ENCODE measurements around the gene TMEM255A.

The TMEM255A gene

DNA sequence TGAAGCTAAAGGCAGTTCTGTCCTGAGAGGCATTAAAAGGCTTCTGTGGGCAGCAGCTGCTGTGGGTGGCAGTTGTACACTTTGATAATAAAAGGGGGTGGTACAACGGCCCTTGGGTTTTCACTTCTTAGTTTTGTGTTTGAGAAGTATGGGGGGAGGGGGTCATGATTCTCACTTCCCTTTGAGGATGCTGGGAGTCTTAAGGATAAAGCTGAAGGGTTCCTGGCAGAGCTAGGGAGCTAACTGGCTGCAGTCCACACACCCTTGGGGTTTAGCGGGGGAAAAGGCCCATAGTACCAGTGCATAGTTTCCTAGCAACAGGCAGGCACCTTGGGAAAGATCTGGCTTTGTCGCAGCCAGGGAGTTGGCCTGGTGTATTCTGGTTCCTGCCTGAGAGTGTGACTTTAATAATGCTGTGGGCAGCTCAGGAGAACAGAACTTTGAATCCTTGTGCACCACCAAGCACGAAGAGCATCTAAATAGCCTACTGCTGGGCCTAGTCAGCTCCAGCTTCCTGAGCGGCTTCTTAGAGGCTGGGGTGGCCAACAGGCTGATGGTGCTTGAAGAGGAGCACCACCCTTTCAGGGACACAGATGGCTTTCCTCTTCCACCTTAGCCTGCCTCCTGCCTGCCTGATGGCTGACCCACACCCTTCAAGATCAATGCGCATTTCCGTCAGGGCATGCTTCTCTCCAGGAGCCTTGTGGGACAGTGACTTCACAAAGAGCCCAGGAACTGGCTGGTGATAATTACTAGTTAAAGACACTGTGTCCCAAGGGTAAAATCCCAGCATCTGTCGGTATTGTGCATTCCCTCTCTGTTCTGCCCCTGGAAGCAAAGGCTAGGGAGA, 48.2 kb downstream of the TMEM255A start:
- DNase-seq, result peak; percentile 18 to 66

- no peak for DNase-seq
Measured at GRCh38 chrX:120260369-120260768, 50.9 kb downstream of the TMEM255A start.

DNA sequence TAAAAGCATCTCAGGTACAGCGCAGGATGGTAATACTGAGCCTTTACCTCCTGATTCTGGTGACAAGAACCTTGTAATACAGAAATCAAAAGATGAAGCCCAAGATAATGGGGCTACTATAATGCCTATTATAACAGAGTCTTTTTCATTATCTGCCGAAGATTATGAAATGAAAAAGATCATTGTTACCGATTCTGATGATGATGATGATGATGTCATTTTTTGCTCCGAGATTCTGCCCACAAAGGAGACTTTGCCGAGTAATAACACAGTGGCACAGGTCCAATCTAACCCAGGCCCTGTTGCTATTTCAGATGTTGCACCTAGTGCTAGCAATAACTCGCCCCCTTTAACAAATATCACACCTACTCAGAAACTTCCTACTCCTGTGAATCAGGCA, 57.5 kb downstream of the TMEM255A start:
- DNase-seq, result no peak

DNA sequence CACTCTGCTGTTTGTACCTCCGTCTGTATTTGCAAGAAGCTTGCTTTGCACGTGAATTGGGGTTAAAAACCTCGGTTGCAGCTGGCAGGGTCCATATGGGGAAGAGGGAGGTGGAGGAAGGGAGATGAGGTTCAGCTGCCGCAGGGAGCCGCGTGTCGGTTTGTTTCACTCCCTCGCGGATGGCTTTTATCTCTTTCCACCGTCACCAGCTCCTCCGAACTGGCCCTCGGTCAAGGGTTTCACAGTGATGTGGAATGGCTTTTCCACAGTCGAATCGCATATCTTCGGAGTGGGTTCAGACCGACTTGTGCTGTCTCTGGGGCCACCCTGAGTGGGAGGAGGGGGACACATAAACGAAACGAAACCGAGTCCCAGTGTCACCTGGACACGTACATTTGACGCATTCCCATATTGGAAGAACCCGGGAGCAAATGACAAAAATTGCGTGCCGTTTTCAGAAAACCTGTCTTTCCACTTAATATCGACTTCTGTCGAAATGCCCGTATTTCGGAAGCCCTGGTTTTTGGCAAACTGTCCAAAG, 59.7 kb downstream of the TMEM255A start:
- DNase-seq, result peak; percentile 37 to 45

DNA sequence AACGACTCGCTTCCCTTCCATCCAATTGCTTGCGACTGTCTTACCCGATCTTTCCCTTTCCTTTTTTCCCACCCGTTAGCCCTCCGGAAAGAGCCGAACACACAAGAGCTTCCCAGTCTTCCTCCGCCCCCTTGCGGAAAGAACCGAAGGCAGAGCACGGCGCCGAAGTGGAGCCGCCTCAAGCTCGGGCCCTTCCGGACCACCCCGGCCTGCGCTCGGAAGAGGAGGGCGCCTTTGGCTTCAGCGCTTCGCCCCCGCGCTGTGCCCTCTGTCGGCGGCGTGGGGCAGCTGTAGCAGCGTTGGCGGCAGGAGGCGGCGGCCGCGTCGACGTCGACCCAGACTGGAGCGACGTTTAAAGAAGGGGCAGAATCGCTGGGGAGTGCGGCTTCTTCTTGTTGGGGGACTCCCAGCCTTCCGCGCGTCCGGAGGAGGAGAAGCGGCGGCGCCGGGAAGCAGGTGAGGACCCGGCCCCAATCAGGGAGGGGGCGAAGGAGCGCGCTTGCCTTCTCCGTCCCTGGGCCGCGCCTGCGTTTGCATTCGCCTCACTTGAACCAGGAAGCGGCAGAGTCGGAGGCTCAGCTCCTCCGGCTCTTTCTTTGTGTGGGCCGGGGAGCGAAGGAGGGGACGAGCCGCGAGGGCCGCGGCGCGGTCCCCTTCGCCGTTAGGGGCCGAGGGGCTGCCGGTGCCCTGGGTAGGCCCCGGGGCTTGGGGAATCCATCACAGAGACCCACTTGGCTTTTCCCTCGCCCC, 60.6 kb downstream of the TMEM255A start, which contains the start of gene ZBTB33:
Gene ZBTB33 (plus strand): TSS at position 291 of the 750 bp plus-strand sequence. CDS start 2,604 bp downstream, outside the sequence.
- DNase-seq, result peak; percentile 95 to 97

GRCh38 chrX:120244735-120245498, 66.3 kb downstream of the TMEM255A start:
- peak; percentile 84 to 93 for DNase-seq

DNA sequence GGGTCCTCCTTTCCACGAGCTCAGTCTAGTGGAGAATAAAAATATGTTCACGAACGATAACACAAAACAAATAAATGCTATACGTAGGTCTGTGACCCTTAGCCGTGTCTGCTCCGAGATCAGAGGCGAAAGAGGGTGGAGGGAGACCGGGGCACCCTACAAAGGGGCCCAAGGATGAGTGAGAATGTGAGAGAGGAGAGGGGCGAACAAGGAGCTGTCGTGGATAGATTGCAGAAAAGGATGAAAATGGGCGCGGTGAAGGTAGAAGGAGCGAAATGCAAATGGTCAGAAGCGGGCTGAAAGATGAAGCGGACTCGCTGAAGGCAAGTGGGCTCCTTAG, 66.9 kb downstream of the TMEM255A start:
- peak; percentile 21 to 30 for DNase-seq

- DNase-seq, result no peak
Measured at GRCh38 chrX:120242813-120243212, 68.4 kb downstream of the TMEM255A start.

GRCh38 chrX:120238933-120239332, 72.3 kb downstream of the TMEM255A start:
- no peak for DNase-seq

DNA sequence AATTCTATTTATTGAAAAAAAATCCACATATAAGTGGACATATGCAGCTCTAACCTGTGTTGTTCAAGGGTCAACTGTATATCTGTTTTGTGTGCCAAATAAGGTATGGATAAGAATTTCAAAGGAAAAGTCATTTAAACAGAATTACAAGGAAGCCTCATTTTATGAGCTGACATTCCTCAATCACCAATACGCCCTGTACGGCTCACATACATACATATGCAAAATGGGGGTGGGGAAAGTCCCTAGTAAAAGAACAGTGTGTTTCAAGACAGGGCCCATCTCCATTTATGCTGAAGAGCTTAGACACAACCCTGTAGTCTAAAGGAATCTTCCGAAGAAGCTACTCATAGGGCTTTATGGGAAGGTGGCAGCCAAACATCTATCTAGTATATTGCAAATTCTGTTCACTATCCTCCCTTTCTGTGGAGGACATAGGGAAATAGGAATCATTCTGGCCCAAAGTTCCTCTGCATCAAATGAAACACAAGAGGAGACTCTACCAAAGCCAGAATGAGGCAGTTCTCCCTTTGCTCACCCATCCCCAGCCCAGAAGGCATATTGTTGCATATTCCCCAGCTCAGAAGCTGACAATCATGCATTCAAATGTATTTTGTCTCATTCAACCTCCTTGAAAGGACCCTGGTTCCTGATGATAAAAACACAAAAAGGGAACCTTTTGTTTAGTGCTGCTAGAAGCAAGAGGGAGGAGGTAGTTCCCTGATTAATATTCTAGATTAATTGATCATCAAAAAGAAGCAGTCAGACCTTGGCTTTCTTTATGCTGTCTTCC, 74.4 kb downstream of the TMEM255A start:
- no peak for DNase-seq

GRCh38 chrX:120235284-120235683, 76.0 kb downstream of the TMEM255A start:
- no peak for DNase-seq

GRCh38 chrX:120228187-120228908, 82.9 kb downstream of the TMEM255A start:
- DNase-seq, result no peak

DNA sequence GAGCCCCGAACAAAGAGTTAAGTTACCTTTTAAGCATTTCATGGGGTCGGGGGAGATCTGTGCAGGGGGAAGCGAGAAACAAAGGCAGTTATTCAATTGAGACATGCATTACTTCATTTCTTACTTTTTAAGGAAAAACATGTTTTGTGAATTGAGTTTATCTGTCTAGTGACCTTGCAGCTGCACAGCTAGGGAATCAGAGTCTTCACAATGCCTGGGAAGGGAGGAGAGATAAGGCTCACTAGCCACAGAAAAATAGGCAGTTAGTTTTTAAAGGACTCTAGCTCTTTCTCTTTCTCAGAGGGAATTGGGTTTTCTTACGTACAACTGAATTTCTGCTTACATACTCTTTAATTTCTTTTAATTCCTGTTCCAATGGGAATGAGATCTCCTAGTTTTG, 86.9 kb downstream of the TMEM255A start:
- no peak for DNase-seq

DNA sequence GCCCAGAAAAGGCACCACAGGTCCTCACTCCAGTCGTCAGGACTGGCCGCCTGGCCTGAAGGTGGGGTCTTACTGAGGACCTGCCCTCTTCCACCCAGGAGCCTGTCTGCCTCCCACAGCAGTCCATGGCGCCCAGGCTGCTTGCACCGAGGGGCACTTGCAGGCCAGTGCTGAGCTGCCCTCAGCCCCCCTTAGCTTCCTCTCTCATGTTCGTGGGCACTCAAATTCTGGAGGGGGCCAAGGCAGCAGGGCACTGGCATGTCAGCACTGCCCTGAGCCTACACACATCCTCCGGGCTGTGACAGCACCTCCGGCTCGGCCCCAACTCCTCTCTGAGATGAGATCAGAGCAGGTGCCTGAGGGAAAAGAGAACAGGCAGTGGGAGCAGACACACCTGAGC, 87.9 kb downstream of the TMEM255A start:
- DNase-seq, result no peak

GRCh38 chrX:120213438-120214265, 97.6 kb downstream of the TMEM255A start:
- DNase-seq, result peak; percentile 17 to 73
